ENCODE results near the gene ANP32E.
"Not testable (repeated sequence)": the region's sequence is repeated elsewhere in the genome, so short reads cannot be mapped to it uniquely, and the experiment has no call there.

The ANP32E gene

GRCh38 chr1:150257624-150258585 is 22.0 kb upstream of the ANP32E start, which contains the start of gene CA14:
Gene CA14 (plus strand): TSS chr1:150257774. CDS start chr1:150258129, 355 bp downstream.
- no peak for TF ChIP-seq CTCF (IDR thresholded peaks at IDR 0.05; ENCODE audit: control insufficient read depth, insufficient read depth, low read depth, low read length, missing control alignments)
- H3K4me3 ChIP-seq (ENCODE audit: control insufficient read depth, low read depth, low read length), result no peak within 1 kb of the TSS
- no peak for DNase-seq (ENCODE audit: low read depth)

DNA sequence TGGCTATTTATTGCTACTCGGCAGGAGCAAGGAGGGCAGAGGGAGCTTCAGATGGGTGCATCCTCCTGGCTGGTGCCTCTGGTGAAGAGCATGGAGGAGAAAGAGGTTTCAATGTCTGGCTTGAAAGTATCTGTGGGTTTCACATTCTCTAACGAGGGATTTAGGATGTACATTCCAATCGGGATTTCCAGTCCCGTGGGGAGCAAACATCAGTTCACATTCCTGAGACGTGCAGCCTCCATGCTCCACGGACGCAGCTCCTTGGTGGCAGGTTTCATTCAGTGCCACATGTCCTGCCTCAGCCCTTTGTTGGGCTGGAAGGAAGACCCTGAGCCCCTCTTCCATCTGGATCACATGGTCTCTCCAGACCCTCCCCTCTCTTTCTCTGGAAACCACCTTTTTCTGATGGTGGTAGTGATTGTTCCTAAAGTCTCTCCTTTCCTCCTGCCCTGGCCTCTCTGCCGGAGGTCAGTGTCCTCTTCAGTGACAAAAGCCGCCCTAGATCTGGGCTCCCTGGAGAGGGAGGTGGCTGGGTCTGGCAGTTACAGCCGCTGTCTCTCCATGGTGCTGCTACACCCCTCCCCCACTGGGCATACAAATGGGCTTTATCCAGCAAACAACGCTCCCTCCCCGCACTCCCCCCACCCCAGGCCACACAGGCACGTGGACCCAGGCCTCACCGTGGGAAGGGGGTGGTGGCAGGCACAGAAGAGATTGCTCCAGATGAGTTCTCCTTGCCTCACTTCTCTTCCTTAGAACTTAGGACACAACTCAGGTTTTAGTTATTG is 20.8 kb upstream of the ANP32E start:
- no peak for TF ChIP-seq CTCF (IDR thresholded peaks at IDR 0.05; ENCODE audit: control insufficient read depth, insufficient read depth, low read depth, low read length, missing control alignments)
- H3K4me3 ChIP-seq (ENCODE audit: control insufficient read depth, low read depth, low read length), result no peak overlapping the region
- DNase-seq (ENCODE audit: low read depth), result no peak

- no peak overlapping the region for H3K4me3 ChIP-seq (ENCODE audit: control insufficient read depth, low read depth, low read length)
- TF ChIP-seq CTCF (IDR thresholded peaks at IDR 0.05; ENCODE audit: control insufficient read depth, insufficient read depth, low read depth, low read length, missing control alignments), result no peak
- no peak for DNase-seq (ENCODE audit: low read depth)
Measured at GRCh38 chr1:150256198-150256553, 20.3 kb upstream of the ANP32E start.

- no peak for TF ChIP-seq CTCF (IDR thresholded peaks at IDR 0.05; ENCODE audit: control insufficient read depth, insufficient read depth, low read depth, low read length, missing control alignments)
- H3K4me3 ChIP-seq (ENCODE audit: control insufficient read depth, low read depth, low read length), result no peak overlapping the region
- no peak for DNase-seq (ENCODE audit: low read depth)
Measured at GRCh38 chr1:150249936-150250335, 14.0 kb upstream of the ANP32E start.

GRCh38 chr1:150243003-150243402 is 7.1 kb upstream of the ANP32E start:
- no peak for TF ChIP-seq CTCF (IDR thresholded peaks at IDR 0.05; ENCODE audit: control insufficient read depth, insufficient read depth, low read depth, low read length, missing control alignments)
- no peak overlapping the region for H3K4me3 ChIP-seq (ENCODE audit: control insufficient read depth, low read depth, low read length)
- no peak for DNase-seq (ENCODE audit: low read depth)

DNA sequence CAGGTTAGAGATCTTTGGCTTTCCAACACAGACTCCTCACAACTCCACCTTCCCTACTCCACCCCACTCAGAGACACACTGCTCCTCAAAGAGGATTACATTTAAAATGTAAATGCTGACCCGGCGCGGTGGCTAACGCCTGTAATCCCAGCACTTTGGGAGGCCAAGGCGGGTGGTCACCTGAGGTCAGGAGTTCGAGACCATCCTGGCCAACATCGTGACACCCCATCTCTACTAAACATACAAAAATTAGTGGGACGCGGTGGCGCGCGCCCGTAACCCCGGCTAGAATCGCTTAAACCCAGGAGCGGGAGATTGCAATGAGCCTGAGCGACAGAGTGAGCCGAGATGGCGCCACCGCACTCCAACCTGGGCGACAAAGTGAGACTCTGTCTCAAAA is 1.8 kb upstream of the ANP32E start:
- no peak for DNase-seq (ENCODE audit: low read depth)
- no peak overlapping the region for H3K4me3 ChIP-seq (ENCODE audit: control insufficient read depth, low read depth, low read length)
- no peak for TF ChIP-seq CTCF (IDR thresholded peaks at IDR 0.05; ENCODE audit: control insufficient read depth, insufficient read depth, low read depth, low read length, missing control alignments)

DNA sequence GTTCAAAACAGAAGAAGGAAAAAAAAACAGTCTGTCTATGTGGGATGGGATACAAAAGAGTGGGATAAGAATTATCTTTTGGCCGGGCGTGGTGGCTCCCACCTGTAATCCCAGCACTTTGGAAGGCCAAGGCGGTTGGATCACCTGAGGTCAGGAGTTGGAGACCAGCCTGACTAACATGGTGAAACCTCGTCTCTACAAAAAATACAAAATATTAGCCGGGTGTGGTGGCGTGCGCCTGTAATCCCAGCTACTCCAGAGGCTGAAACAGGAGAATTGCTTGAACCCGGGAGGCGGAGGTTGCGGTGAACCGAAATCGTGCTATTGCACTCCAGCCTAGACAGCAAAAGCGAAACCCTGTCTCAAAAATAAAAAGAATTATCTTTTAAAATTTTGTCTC is 1.3 kb upstream of the ANP32E start:
- H3K4me3 ChIP-seq (ENCODE audit: control insufficient read depth, low read depth, low read length); DNase-seq (ENCODE audit: low read depth): not testable (repeated sequence)

Data from AG09309 (cell line).